ENCODE measurements around the gene COX6B2. TPM values are rescaled to one million over a fixed set of nuclear protein-coding genes. Genes with fewer than 3 reads are reported as not detected.

COX6B2 gene
- total and polyA plus RNA-seq, 10 donors = 0.06 to 1.6 (median 0.47) TPM; not detected in 3

DNA sequence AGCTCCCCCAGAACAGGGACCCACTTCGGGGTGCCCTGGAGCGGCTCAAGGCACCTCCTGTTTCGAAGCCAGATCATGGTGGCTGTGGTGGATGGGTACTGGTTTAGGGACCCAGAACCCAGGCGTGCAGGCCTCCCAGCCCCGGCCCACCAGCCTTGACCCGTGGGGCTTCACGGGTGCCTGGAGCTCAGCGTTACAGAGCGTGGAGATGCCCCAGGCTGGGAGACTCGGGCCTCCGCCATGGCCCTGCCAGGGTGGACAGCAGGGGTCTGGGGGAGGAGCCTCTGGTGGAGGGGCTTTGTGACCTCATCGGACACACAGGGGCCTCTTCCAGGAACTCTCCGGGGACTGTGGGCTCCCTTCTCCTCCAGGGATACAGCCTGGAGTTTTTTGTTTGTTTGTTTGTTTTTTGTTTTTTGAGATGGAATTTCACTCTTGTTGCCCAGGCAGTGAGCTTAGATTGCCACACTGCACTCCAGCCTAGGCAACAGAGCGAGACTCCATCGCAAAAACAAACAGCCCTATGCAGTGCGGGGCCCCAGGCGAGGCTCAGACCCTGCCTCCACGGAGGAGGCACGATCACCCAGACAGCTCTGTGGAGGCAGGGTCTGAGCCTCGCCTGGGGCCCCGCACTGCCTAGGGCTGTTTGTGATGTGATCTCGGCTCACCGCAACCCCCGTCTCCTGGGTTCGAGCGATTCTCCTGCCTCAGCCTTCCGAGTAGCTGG lies 8.6 kb upstream of the COX6B2 start, which contains the start of gene GARIN5B:
GARIN5B (minus strand) TSS at position 271 of the 727 bp plus-strand sequence; CDS start at position 77, 194 bp downstream.
- Histone ChIP-seq H3K27me3 (replicated peaks in 1 of 7) (peaks cover 0 to 48% (median 4%) of the 10 kb centered on the region in 7 donors), H3K9me3 (no peaks in the 10 kb centered on the region), H3K4me1 (no peaks in the 10 kb centered on the region), H3K4me3 (no peak within 1 kb of the TSS), H3K27ac (no peak within 1 kb of the TSS), H3K36me3 (no peaks in the 10 kb centered on the region)
- 84 to 89% (median 85%) methylated on average over 16 to 27 of the region's 27 CpGs for WGBS, 5 donors
- DNase-seq = no peak
- TF ChIP-seq POLR2AphosphoS5 (IDR thresholded peaks at IDR 0.05) = no peak
- no peak for TF ChIP-seq CTCF (IDR thresholded peaks at IDR 0.05 in 8 of 11, conservative IDR thresholded peaks at IDR 0.05 in 3 of 11)
- no peak for TF ChIP-seq POLR2A (IDR thresholded peaks at IDR 0.05)
- intact Hi-C loops (cut with DNase I; ENCODE audit: low total_unique reads) = no loop called here

GRCh38 chr19:55362174-55362989 lies 7.9 kb upstream of the COX6B2 start:
- TF ChIP-seq CTCF (IDR thresholded peaks at IDR 0.05 in 8 of 11, conservative IDR thresholded peaks at IDR 0.05 in 3 of 11) (no peak), POLR2AphosphoS5 (IDR thresholded peaks at IDR 0.05) (no peak), POLR2A (IDR thresholded peaks at IDR 0.05) (no peak)
- DNase-seq = no peak
- H3K4me1 ChIP-seq = no peaks in the 10 kb centered on the region
- no peaks in the 10 kb centered on the region for H3K9me3 ChIP-seq
- H3K27ac ChIP-seq = no peak overlapping the region
- no peaks in the 10 kb centered on the region for H3K36me3 ChIP-seq
- no peak overlapping the region for H3K4me3 ChIP-seq
- intact Hi-C loops (cut with DNase I; ENCODE audit: low total_unique reads) = no loop called here
- 78 to 87% (median 83%) methylated on average over 33 to 38 of the region's 38 CpGs for WGBS, 5 donors
- peaks cover 0 to 48% (median 0%) of the 10 kb centered on the region in 7 donors for H3K27me3 ChIP-seq (replicated peaks in 1 of 7)

DNA sequence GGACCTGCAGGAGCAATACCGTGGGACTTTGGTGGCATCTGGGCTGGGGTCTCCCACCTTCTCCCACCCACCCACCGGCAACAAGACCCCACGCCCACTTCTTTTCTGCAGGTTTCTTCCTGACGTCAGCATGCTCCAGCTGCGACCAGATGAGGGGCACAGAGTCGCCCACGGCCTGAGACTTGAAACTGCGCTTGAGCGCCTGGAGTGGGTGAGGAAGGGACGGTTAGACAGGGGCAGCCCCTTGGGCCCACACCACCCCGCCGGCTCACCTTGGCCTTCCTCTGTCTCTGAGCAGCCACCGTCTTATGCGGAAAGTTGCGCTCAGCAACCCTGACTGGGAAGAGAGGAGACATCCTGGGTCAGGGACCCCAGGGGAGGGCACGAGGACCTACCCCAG lies 6.4 kb upstream of the COX6B2 start:
- TF ChIP-seq POLR2AphosphoS5 (IDR thresholded peaks at IDR 0.05) (no peak), POLR2A (IDR thresholded peaks at IDR 0.05) (no peak), CTCF (IDR thresholded peaks at IDR 0.05 in 8 of 11, conservative IDR thresholded peaks at IDR 0.05 in 3 of 11) (no peak)
- no peaks in the 10 kb centered on the region for H3K36me3 ChIP-seq
- peaks cover 0 to 51% (median 0%) of the 10 kb centered on the region in 7 donors for H3K27me3 ChIP-seq (replicated peaks in 1 of 7)
- 79 to 91% (median 86%) methylated on average over 13 to 16 of the region's 16 CpGs for WGBS, 5 donors
- intact Hi-C loops (cut with DNase I; ENCODE audit: low total_unique reads) = no loop called here
- no peak overlapping the region for H3K27ac ChIP-seq
- H3K4me3 ChIP-seq = no peak overlapping the region
- no peaks in the 10 kb centered on the region for H3K4me1 ChIP-seq
- no peak for DNase-seq
- H3K9me3 ChIP-seq = no peaks in the 10 kb centered on the region

Measured in spleen (tissue), 11 donors.